Measurements from ENCODE around the gene MAJIN. TPM values are rescaled to one million over a fixed set of nuclear protein-coding genes. Genes with fewer than 3 reads are reported as not detected.

The MAJIN gene
- total and polyA plus RNA-seq, 2 experiments from 2014 or later, result not detected

DNA sequence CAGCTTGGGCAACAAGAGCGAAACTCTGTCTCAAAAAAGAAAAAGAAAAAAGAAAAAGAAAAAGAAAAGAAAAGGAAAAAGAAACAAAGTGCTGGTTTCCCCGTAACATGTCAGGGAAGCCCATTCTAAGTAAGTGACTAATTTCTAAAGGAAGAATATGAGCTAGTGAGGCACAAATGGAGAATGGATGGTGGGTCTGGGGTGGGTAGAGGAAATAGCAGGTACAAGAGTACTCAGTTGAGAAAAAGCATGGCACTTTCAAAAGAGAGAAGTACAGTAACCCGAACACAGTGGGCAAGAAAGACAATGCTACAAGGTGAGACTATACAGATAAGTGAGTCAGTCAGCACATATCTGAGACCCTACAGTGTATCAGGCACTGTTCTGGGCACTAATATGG lies 4.5 kb downstream of the MAJIN start (continued):
- TF ChIP-seq, protein P1, sequence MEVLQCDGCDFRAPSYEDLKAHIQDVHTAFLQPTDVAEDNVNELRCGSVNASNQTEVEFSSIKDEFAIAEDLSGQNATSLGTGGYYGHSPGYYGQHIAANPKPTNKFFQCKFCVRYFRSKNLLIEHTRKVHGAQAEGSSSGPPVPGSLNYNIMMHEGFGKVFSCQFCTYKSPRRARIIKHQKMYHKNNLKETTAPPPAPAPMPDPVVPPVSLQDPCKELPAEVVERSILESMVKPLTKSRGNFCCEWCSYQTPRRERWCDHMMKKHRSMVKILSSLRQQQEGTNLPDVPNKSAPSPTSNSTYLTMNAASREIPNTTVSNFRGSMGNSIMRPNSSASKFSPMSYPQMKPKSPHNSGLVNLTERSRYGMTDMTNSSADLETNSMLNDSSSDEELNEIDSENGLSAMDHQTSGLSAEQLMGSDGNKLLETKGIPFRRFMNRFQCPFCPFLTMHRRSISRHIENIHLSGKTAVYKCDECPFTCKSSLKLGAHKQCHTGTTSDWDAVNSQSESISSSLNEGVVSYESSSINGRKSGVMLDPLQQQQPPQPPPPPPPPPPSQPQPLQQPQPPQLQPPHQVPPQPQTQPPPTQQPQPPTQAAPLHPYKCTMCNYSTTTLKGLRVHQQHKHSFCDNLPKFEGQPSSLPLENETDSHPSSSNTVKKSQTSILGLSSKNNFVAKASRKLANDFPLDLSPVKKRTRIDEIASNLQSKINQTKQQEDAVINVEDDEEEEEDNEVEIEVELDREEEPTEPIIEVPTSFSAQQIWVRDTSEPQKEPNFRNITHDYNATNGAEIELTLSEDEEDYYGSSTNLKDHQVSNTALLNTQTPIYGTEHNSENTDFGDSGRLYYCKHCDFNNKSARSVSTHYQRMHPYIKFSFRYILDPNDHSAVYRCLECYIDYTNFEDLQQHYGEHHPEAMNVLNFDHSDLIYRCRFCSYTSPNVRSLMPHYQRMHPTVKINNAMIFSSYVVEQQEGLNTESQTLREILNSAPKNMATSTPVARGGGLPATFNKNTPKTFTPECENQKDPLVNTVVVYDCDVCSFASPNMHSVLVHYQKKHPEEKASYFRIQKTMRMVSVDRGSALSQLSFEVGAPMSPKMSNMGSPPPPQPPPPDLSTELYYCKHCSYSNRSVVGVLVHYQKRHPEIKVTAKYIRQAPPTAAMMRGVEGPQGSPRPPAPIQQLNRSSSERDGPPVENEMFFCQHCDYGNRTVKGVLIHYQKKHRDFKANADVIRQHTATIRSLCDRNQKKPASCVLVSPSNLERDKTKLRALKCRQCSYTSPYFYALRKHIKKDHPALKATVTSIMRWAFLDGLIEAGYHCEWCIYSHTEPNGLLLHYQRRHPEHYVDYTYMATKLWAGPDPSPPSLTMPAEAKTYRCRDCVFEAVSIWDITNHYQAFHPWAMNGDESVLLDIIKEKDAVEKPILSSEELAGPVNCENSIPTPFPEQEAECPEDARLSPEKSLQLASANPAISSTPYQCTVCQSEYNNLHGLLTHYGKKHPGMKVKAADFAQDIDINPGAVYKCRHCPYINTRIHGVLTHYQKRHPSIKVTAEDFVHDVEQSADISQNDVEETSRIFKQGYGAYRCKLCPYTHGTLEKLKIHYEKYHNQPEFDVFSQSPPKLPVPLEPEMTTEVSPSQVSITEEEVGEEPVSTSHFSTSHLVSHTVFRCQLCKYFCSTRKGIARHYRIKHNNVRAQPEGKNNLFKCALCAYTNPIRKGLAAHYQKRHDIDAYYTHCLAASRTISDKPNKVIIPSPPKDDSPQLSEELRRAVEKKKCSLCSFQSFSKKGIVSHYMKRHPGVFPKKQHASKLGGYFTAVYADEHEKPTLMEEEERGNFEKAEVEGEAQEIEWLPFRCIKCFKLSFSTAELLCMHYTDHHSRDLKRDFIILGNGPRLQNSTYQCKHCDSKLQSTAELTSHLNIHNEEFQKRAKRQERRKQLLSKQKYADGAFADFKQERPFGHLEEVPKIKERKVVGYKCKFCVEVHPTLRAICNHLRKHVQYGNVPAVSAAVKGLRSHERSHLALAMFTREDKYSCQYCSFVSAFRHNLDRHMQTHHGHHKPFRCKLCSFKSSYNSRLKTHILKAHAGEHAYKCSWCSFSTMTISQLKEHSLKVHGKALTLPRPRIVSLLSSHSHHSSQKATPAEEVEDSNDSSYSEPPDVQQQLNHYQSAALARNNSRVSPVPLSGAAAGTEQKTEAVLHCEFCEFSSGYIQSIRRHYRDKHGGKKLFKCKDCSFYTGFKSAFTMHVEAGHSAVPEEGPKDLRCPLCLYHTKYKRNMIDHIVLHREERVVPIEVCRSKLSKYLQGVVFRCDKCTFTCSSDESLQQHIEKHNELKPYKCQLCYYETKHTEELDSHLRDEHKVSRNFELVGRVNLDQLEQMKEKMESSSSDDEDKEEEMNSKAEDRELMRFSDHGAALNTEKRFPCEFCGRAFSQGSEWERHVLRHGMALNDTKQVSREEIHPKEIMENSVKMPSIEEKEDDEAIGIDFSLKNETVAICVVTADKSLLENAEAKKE (CRISPR knock-in tag; IDR thresholded peaks at IDR 0.05), result no peak
- TF ChIP-seq, protein P2, sequence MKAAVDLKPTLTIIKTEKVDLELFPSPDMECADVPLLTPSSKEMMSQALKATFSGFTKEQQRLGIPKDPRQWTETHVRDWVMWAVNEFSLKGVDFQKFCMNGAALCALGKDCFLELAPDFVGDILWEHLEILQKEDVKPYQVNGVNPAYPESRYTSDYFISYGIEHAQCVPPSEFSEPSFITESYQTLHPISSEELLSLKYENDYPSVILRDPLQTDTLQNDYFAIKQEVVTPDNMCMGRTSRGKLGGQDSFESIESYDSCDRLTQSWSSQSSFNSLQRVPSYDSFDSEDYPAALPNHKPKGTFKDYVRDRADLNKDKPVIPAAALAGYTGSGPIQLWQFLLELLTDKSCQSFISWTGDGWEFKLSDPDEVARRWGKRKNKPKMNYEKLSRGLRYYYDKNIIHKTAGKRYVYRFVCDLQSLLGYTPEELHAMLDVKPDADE (IDR thresholded peaks at IDR 0.05), result no peak
- TF ChIP-seq CREB1 (CRISPR knock-in tag; IDR thresholded peaks at IDR 0.05; ENCODE audit: low read depth) (no peak), JUNB (IDR thresholded peaks at IDR 0.05; ENCODE audit: unreplicated experiment) (no peak), ZNF114 (CRISPR knock-in tag; IDR thresholded peaks at IDR 0.05) (no peak), STAT1 (IDR thresholded peaks at IDR 0.05; ENCODE audit: unreplicated experiment) (no peak), ZNF331 (CRISPR knock-in tag; IDR thresholded peaks at IDR 0.05; ENCODE audit: low read depth) (no peak), POLR2AphosphoS5 (IDR thresholded peaks at IDR 0.05; ENCODE audit: low read depth) (no peak), NANOG (IDR thresholded peaks at IDR 0.05; ENCODE audit: borderline replicate concordance) (no peak)
- TF ChIP-seq, protein P3, sequence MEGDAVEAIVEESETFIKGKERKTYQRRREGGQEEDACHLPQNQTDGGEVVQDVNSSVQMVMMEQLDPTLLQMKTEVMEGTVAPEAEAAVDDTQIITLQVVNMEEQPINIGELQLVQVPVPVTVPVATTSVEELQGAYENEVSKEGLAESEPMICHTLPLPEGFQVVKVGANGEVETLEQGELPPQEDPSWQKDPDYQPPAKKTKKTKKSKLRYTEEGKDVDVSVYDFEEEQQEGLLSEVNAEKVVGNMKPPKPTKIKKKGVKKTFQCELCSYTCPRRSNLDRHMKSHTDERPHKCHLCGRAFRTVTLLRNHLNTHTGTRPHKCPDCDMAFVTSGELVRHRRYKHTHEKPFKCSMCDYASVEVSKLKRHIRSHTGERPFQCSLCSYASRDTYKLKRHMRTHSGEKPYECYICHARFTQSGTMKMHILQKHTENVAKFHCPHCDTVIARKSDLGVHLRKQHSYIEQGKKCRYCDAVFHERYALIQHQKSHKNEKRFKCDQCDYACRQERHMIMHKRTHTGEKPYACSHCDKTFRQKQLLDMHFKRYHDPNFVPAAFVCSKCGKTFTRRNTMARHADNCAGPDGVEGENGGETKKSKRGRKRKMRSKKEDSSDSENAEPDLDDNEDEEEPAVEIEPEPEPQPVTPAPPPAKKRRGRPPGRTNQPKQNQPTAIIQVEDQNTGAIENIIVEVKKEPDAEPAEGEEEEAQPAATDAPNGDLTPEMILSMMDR (conservative IDR thresholded peaks at IDR 0.05; ENCODE audit: low read depth in 2 of 2), result no peak
